Mucosa of gallbladder (tissue), 1 donor: Measurements from ENCODE around the gene SPCS1. TPM values are rescaled to one million over a fixed set of nuclear protein-coding genes. Genes with fewer than 3 reads are reported as not detected.

ENCODE experiments used
- DNase-seq: peaks from one replicate; pipeline ENCODE4 v3.0.0-alpha.2; 2020; ENCODE audit warnings: low spot score
- total RNA-seq: library from RNA; stranded (reverse); gene quantifications from one replicate; pipeline ENCODE4 v1.2.1, GENCODE V29; 2021
- donor health status: DM: no; HTN: no; CAD: no.

The SPCS1 gene
- total RNA-seq, 1 donor from 2014 or later = 106 TPM

- DNase-seq = no peak
These were observed 24.8 kb downstream of the SPCS1 start for GRCh38 chr3:52730681-52731080.

- no peak for DNase-seq
These were observed 25.7 kb downstream of the SPCS1 start for GRCh38 chr3:52731590-52731989.

GRCh38 chr3:52733256-52733891 is 27.5 kb downstream of the SPCS1 start:
- DNase-seq = no peak

GRCh38 chr3:52739730-52740129 is 33.8 kb downstream of the SPCS1 start:
- DNase-seq = no peak

GRCh38 chr3:52742418-52743041 is 36.6 kb downstream of the SPCS1 start:
- DNase-seq = no peak

GRCh38 chr3:52743152-52743551 is 37.2 kb downstream of the SPCS1 start:
- no peak for DNase-seq

- no peak for DNase-seq
These were observed 37.8 kb downstream of the SPCS1 start for GRCh38 chr3:52743721-52744120.

- DNase-seq = no peak
These were observed 46.2 kb downstream of the SPCS1 start for GRCh38 chr3:52752045-52752660.

- DNase-seq = no peak
These were observed 48.5 kb downstream of the SPCS1 start for GRCh38 chr3:52754373-52754772.

GRCh38 chr3:52756141-52756540 is 50.2 kb downstream of the SPCS1 start:
- DNase-seq = no peak

Other genes starting within 250 kb of the SPCS1 start
- gene STAB1, start 210.8 kb upstream of the SPCS1 start, total RNA-seq = 222 TPM
- 20.3 TPM for gene NT5DC2, start 172.2 kb upstream of the SPCS1 start, total RNA-seq
- gene UQCC5, start 169.5 kb upstream of the SPCS1 start, total RNA-seq = 14.6 TPM
- gene PBRM1, start 20.2 kb upstream of the SPCS1 start, total RNA-seq = 54.3 TPM
- 29.4 TPM for gene GNL3, start 20.1 kb upstream of the SPCS1 start, total RNA-seq
- gene GLT8D1, start 315 bp upstream of the SPCS1 start, total RNA-seq = 55.0 TPM
- gene NEK4, start 64.8 kb downstream of the SPCS1 start, total RNA-seq = 40.1 TPM
- gene ITIH1, start 71.5 kb downstream of the SPCS1 start, total RNA-seq = 4.8 TPM
- gene ITIH3, start 88.7 kb downstream of the SPCS1 start, total RNA-seq = 2.0 TPM
- 10.2 TPM for gene ITIH4, start 124.6 kb downstream of the SPCS1 start, total RNA-seq
- gene MUSTN1, start 128.9 kb downstream of the SPCS1 start, total RNA-seq = 4.7 TPM
- gene STIMATE, start 191.4 kb downstream of the SPCS1 start, total RNA-seq = 25.3 TPM